Activated T-helper 1 cell treated with Interleukin-2 at 50 U/mL for 16 hours (primary cell): ENCODE measurements around the gene COA5.
"Not testable (repeated sequence)": the region's sequence is repeated elsewhere in the genome, so short reads cannot be mapped to it uniquely, and the experiment has no call there.

ENCODE experiments used
- DNase-seq: peaks from one replicate; pipeline ENCODE4 v3.0.0-alpha.2; 2020; ENCODE audit warnings: low read depth

Gene COA5

DNA sequence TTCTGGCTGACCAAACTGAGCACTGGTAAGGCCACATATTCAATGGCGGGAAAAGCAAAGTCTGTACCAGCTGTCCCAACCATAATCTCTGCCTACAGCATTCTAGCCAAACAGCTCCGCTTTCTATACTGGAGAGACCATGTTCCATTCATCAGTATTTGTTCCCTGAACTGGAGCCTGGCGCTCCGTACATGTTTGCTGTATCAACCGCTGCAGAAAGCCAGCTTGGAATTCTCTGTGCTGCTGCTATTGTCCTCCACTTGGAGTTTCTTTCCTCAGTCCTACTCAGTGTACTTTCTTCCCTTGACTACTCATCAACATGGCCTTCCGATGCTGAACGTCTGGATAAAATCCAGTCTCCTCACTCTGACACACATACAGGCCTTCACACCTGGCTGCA, 1.9 kb downstream of the COA5 start:
- DNase-seq = no peak

DNA sequence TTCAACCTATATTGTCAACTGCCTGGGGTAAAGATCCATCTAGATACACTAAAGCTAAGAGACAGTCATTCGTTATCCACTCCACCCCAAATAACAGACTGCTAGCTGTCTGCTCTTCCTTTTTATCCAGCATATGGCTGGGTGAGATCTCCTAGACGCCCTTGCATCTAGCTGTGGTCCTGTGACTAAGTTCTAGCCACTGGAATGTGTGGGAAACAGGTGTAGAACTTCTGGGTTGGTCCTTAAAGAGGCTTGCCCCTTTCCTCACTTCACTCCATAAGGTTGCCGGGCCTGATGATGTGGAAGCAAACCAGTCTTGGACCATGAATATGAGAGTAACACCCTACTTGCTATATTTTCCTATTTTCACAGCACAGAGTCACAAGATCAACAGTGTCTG, 3.2 kb downstream of the COA5 start:
- DNase-seq = no peak

DNA sequence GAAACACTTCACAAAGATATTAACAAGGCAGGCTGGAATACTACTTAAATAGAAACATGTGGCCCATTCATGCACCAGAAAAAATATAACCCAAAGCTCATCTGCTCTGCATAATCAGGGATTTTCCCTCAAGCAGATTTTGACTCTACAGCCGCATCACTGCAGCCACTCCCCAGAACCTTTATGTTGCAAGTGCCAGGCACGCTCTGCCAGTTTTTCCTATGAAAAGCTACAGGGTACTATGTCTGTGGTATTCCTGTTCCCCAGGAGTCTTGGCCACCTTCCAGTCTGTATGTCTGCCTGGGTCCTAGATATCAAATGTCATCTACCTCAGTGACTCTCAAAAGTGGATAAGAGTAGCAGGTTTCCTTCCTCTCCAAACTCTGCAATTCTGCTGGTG, 3.8 kb downstream of the COA5 start:
- no peak for DNase-seq

DNA sequence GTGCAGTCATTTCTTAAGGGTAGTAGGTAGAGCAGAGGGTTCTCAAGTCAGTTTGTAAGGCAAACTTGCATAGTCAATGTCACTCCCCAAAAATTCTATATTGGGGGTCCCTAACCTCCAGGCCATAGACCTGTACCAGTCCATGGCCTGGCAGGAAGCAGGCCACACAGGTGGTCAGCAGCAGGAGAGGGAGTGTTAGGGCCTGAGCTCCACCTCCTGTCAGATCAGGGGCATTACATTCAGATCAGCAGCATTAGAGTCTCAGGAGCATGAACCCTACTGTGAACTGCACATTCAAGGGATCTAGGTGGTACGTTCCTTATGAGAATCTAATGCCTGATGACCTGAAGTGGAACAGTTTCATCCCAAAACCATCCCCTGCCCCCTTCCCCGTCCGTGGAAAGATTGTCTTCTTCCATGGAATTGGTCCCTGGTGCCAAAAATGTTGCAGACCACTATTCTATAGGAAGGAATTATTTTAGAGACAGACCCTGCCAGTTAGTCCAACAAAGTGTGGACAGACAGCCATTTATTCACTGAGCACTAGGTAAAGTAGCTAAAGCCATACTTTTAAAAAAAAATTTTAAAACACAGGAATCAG, 6.7 kb downstream of the COA5 start:
- DNase-seq = no peak

DNA sequence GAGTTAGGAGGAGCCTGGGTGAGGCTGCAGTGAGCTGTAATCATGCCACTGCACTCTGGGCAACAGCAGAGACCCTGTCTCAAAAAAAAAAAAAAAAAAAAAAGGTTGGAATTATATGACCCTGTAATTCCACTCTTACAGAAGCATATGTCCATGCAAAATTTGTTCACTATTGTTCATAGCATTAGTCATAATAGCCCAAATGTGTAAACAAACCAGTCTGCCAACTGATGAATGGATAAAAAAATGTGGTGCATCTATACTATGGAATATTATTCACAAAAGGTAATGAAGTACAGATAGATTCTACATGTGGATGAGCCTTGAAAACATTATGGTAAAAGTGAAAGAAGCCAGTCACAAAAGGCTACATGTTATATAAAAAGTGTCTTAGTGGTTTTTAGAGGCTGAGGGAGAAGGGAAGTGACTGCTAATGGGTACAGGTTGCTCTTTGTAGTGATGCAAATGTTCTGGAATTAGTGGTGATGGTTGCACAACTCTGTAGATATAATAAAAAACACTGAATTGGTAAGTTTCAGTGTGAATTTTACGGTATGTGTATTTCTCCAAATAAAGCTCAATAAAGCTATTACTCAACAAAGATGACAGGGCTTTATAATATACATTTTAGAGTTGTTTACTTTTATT, 9.4 kb downstream of the COA5 start:
- DNase-seq = no peak

DNA sequence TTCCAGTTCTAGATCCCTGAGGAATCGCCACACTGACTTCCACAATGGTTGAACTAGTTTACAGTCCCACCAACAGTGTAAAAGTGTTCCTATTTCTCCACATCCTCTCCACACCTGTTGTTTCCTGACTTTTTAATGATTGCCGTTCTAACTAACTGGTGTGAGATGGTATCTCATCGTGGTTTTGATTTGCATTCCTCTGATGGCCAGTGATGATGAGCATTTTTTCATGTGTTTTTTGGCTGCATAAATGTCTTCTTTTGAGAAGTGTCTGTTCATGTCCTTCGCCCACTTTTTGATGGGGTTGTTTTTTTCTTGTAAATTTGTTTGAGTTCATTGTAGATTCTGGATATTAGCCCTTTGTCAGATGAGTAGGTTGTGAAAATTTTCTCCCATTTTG, 13.6 kb downstream of the COA5 start:
- not testable (repeated sequence) for DNase-seq

DNA sequence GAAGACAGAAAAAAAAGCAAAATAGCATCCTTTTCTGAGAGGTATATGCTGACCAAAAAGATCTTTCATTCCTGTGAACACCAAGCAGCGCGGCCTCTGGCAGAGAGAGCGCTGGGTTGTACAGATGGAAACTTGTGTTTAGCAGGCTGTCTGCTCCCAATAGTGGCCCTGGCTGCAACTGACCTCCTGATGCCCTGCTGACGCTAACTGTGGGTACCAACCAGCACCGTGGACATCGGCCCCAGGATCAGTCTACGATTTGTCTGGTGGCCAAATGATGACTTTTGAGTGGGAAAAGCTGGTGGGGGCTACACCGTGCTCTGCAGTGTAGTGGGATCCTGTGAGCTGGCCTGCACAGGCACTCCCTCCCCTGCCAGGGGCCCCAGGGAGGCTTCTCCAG, 15.7 kb downstream of the COA5 start:
- no peak for DNase-seq

DNA sequence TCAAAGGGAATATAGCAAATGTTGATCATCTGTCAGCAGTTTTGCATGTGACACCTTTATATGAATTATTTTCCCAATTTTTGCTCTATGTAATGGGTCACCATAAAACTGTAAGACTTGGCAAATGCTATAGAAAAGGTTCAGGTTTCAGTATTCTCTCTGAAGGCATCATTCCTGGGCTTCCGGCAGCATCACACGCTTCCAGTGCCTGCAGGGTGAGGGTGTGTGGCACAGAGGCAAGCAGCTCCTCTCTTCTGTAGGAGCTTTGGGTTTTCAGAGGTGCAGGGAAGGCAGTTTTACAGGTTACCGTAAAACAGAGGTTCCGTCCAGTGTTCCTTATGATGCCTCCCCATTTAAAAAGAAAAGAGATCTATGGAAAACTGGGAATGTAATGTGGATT, 18.8 kb downstream of the COA5 start:
- DNase-seq = no peak

DNA sequence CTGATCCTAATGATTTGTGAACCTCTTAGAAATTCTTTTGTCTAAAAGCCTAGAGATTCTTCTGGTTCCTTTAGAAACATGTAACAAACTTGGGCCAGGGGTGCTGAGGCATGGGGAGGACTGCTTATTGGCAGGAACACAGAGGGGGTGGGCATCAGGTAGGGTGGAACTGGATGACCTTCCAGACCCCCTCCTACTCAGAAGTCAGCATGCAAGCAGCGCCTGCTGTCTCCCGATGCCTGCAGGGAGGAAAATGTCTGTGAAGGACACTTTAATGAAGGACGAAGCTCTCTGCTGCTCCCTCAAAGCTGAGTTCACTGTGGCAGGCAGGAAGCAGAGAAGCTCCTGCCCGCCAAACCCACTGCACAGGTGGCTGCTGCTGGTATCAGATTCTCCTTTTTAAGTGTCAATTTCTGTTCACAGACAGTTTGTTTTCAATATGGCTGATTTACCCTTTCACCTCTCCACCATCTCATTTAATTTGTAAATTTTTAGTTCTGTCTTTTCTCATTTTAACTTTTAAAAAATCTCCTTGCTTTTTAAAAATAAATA, 19.4 kb downstream of the COA5 start:
- DNase-seq = no peak

DNA sequence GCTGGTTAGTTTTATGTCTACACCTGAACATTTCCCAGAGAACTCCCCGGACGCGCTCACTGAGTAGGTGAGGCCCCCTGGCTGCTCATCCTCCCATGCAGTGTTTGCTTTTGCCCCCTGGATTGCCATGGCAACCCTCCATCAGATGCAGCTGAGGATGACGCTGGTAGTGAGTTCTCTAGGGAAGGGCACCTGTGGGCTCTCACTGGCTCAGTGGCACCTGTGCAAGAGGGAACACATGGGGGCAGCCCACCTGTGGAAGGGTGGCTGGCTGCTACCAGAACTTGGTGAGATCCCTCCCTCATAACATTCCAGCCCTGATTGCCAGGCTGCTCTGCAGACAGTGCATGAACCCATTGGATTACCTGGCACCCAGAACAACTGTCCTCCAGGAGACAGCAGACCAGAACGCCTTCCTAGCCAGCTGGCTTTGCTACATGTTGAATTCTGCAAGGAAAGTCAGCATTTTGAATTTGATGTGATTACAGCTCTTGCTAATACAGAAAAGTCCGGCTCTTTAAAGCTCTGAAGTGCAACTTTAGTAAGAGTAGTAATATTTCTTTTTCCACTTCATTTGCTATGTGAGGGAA, 21.7 kb downstream of the COA5 start:
- no peak for DNase-seq

DNA sequence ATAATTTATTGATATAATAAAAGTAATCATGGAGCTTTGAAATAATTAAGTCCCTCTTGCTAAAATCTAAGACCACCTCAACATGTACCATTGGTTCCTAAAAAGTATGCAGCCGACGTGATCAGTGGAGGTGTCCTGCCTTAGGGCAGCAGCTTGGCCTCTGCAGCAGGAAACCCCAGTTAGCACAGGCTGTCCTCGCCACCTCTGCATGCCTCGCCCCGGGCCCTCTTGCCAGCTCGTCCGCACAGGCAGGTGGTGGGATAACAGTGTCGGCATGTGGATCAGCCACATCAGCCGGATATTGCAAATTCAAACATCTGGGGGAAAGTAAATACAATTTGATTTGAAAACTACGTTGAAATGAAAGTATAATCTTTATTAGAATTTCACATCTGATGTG, 22.9 kb downstream of the COA5 start:
- DNase-seq = no peak

DNA sequence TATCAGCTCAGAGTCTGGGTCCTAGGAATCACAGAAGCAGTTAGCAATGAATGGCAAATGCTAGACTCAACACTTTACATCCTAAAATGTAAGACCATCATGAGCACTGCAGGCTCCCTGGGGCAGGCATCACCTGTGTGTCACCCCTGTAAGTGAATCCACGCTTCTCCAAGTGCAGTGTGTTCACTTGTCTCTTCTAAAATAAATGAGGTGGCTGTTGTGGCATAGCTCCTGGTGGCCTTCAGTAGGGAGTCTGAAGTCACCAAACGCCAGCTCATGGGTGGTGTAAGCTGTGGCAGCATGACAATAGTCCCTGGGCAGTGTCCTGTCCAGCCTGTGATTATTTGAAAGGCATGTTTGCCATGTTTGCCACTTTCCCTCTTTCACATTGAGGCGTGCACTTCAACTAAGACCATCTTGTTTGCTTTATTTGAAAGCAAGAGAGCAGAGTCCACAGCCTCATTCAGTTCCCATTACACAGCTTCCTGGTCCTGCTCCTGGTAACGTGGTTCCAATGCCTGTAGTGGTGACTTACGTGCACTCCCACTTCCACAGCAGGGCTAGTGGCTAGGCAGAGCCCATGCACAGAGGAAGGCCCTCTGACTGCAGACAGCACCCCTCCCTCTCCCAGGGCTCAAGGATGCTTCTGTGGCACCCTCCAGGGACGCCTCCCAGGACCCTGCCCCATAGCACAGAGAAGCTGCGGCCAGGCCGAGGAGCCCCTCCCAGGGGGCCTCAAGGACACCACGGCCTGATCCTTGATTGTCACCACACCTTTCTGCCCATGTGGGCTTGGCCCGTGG, 24.3 kb downstream of the COA5 start:
- DNase-seq = no peak

DNA sequence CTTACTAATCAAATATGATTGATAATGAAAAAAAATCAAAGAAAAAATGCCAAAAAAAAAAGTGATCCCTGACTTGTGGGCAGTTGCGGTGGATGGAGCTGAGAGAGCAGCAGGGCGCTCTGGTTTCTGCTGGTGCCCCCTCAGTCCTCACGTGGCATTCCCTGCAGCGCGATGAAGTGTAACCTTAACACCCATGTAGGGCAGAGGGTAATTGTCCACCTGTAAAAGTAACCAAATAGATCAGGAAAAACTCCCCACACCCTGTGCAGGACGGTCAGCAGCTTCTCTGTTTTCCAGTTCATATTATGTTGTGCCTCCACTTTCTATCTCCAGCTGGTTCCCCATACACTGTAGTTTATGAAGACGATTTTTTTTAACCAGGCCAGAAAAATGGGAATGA, 25.0 kb downstream of the COA5 start:
- no peak for DNase-seq

DNA sequence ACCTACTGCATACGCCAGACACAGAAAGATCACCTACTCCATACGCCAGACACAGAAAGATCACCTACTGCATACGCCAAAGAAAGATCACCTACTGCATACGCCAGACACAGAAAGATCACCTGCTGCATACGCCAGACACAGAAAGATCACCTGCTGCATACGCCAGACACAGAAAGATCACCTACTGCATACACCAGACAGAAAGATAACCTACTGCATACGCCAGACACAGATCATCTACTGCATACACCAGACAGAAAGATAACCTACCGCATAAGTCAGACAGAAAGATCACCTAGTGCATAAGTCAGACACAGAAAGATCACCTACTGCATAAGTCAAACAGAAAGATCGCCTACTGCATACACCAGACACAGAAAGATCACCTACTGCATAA, 25.8 kb downstream of the COA5 start:
- no peak for DNase-seq

DNA sequence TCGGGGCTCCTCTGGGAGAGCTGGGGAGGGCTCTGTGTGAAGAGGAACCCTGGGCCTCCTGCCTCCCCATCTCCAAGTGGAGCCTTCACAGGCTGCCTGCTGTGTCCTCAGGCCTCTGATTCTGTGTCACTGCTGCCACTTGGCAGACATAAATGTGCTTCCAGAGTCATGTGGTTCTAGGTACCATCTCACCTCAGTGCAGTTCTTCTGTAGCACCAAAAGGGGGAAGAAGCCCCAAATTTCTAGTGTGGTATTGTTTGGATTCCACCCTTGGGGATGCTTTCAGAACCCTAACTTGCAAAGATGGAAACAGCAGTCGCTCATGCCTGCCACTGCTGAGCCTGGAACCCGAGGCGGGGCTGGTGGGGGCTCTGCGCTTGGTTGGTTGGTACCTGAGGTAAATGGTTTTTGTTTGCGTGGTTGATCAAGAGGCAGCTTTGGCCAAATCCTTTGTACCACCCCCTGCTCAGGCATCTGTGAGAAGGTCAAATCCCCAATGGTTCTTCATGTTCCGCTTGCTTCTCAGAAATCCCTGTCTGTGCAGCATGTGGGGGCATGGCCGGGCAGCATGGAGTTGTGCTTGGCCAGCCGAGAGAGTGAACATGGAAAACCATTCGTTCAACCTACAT, 27.5 kb downstream of the COA5 start:
- DNase-seq = no peak

DNA sequence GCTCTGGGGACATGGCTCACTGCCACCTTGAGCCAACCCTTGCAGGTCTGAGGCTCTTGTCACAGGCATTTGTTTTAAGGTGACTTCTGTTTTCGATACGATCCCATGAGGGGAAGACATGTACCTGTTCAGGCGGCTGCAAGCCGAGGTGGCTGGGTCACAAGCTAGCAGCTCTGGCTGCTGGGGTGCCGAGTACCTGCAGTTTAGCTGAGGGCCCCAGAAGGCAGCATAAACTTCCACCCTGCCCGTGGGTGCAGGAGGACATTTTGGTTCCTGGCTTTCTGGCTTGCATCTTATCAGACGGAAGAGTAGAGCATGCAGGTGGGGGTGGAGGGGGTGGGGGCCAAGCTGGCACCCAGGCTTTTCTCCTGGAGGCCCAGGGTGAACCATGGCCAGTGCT, 28.4 kb downstream of the COA5 start:
- no peak for DNase-seq

DNA sequence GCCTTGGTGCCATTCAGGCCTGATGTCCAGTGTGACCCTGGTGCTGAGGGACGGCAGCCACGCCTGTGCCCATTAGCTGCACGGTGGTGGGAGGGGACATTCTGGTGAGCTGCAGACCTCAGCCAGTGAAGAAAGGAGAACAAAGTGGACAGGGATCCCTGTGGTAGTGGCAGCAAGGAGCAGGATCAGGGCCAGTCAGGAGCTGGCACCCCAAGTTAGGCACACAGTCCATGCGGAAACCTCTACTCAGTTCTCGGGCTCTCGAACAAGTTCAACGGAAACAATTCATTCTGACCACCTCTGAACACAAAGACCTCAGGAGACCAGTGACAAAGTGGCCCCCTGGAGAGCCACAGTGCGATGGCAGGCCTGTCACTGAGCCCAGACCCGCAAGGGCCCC, 30.1 kb downstream of the COA5 start:
- no peak for DNase-seq

DNA sequence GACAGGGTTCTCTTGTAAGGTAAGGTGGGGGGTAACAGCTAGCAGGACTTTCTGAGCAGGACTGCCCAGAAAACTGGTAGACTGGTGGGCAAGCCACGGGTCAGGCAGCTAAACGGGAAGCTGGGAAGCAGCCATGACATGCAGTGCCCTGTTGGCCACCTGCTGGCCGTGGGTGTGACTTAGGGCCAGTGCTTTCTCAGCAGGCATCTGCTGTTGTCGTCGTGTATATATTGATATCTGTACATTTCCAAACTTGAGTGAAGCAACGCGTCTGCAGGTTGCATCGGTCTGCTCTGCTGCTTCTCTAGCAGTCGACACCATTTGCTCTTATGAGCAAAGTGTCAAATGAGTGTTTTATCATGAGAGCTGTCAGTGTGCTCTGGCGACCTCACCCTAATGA, 31.0 kb downstream of the COA5 start:
- DNase-seq = no peak

DNA sequence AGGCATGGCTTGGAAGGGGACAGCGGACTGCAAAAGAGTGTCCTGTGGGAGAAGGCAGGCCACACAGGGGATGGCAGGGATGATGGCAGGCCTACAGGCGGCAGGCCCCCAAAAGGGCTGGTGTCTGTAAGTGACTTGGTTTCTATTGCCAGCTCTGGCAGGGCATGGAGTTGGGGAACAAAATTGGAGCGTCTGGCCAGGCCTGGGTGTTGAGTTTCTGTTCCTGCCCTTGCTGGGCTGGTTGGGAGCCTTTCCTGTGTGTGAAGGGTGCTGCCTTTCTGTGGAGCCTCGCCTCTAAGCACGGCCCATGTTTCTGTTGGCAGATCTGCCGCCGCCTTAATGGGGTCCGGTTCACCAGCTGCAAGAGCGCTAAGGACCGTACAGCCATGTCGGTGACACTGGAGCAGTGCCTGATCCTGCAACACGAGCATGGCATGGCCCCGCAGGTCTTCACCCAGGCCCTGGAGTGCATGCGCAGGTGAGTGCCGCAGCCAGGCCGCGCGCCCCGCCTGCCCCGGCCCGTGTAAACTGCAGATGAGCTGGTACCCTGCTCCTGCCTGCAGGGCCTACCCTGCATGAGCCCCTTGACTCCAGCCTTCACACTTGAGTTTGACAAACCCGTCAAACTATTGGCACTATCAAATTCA, 31.5 kb downstream of the COA5 start:
- DNase-seq = no peak

DNA sequence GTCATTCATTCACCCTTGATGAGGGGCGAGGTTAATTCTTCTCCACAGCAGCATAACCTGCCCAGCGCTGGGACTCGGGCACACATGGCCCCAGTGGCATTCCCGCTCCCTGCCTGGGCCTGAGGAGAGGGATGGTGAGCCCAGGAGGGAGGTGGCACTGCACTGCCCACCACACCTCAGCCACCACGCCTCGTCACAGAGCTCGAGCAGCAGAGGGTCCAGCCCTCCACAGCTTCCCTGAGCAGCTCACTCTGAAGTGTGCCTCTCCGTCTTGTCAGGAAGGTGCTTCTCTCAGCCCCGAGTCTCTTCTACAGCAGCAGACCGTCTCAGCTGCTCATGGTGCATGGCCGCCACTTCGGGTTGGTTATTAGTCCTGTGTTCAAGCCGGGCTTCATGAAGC, 34.9 kb downstream of the COA5 start:
- DNase-seq = no peak

DNA sequence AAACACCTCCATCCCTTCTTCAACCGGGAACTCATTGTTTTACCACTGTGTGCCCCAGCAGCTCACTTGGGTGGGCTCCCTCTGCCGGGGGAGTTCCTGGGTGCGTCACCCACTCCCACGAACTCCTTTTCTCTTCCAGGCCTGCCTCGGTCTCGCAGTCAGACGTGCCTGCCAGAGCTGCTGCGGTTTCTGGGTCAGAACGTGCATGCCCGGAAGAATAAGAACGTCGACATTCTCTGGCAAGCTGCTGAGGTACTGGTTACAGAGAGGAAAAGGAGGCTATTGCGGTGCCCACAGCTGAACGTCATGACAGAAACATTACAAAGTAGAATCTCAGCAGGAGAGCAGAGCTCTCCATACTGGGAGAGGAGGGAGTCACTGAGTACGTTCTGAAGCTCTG, 35.6 kb downstream of the COA5 start:
- no peak for DNase-seq

DNA sequence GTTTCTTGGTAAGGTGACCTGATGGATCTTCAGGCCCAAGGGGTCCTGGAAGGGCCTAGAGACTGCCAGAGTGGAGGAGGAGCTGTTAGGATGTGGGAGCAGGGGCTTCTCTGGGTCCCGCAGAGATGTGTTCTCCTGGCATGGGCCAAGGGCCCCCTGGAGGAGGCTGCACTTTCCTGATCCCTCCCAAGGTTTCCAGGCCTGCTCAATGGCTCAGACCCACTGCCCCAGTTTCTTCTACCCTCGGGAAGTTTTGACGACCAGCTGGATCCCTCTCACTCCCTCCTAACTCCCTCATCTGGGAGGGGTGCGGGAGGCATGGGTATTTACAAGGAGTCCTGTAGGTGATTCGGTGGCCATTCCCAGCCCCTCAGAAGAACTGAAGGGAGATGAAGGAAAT, 36.1 kb downstream of the COA5 start:
- no peak for DNase-seq
